GF-D8 (cell line): ENCODE results near the gene SMARCA5.
"Not testable (repeated sequence)": the region's sequence is repeated elsewhere in the genome, so short reads cannot be mapped to it uniquely, and the experiment has no call there.

Experiments
- DNase-seq: peaks from one replicate; lab custom pipeline; 2025; lab: John Stamatoyannopoulos, UW

SMARCA5 gene

GRCh38 chr4:143513314-143514168 lies at the start of gene SMARCA5:
Gene SMARCA5 (plus strand): TSS chr4:143513702. CDS start chr4:143513925, 223 bp downstream.
- DNase-seq, result peak; percentile 96

GRCh38 chr4:143473334-143474126 lies 40.0 kb upstream of the SMARCA5 start:
- no peak for DNase-seq

GRCh38 chr4:143477487-143477886 lies 36.0 kb upstream of the SMARCA5 start:
- DNase-seq, result no peak

GRCh38 chr4:143481361-143481760 lies 32.1 kb upstream of the SMARCA5 start:
- no peak for DNase-seq

GRCh38 chr4:143482840-143483239 lies 30.7 kb upstream of the SMARCA5 start:
- DNase-seq, result no peak

- no peak for DNase-seq
Measured at GRCh38 chr4:143486314-143486713, 27.2 kb upstream of the SMARCA5 start.

- no peak for DNase-seq
Measured at GRCh38 chr4:143488687-143489086, 24.8 kb upstream of the SMARCA5 start.

- DNase-seq, result no peak
Measured at GRCh38 chr4:143489106-143489505, 24.4 kb upstream of the SMARCA5 start.

- no peak for DNase-seq
Measured at GRCh38 chr4:143498021-143498420, 15.5 kb upstream of the SMARCA5 start.

- no peak for DNase-seq
Measured at GRCh38 chr4:143502231-143502630, 11.3 kb upstream of the SMARCA5 start.

- no peak for DNase-seq
Measured at GRCh38 chr4:143506031-143506430, 7.5 kb upstream of the SMARCA5 start.

GRCh38 chr4:143511906-143512305 lies 1.6 kb upstream of the SMARCA5 start:
- no peak for DNase-seq

- no peak for DNase-seq
Measured at GRCh38 chr4:143512978-143513313, 556 bp upstream of the SMARCA5 start.

- no peak for DNase-seq
Measured at GRCh38 chr4:143514169-143514495, 630 bp downstream of the SMARCA5 start.

- DNase-seq, result no peak
Measured at GRCh38 chr4:143514497-143514896, 995 bp downstream of the SMARCA5 start.

- no peak for DNase-seq
Measured at GRCh38 chr4:143514901-143515300, 1.4 kb downstream of the SMARCA5 start.

- no peak for DNase-seq
Measured at GRCh38 chr4:143515905-143516304, 2.4 kb downstream of the SMARCA5 start.

- no peak for DNase-seq
Measured at GRCh38 chr4:143517764-143518163, 4.3 kb downstream of the SMARCA5 start.

- no peak for DNase-seq
Measured at GRCh38 chr4:143524211-143524610, 10.7 kb downstream of the SMARCA5 start.

- not testable (repeated sequence) for DNase-seq
Measured at GRCh38 chr4:143528046-143528445, 14.5 kb downstream of the SMARCA5 start.

GRCh38 chr4:143531380-143531779 lies 17.9 kb downstream of the SMARCA5 start:
- DNase-seq, result no peak

GRCh38 chr4:143531788-143532491 lies 18.4 kb downstream of the SMARCA5 start:
- DNase-seq, result no peak
